Adrenal gland (tissue), 5 donors: ENCODE data around the gene MIGA2.

Experiments used
- CTCF ChIP-seq, 6 experiments: fragments of 450-650 bp in 4 of 6; fragments of 200-600 bp in 2 of 6; sonication (generic) in 1 of 6; IDR thresholded peaks; 1 replicate in 5 of 6; 2 replicates in 1 of 6; pipeline versions ENCODE4 v1.5.1 to v1.8.0; 2016 to 2021; ENCODE audit warnings: antibody characterized with exemption in 6 of 6, mild to moderate bottlenecking in 2 of 6, moderate library complexity in 1 of 6
- POLR2A ChIP-seq, 2 donors: fragments of 450-650 bp; IDR thresholded peaks; one replicate each; pipeline ENCODE4 v1.6.1; 2017; ENCODE audit warnings: antibody characterized with exemption in 2 of 2, mild to moderate bottlenecking in 2 of 2, moderate library complexity in 1 of 2
- donor health status: DM: no; HTN: no; CAD: no.

- TF ChIP-seq CTCF (IDR thresholded peaks at IDR 0.05) (no peak), POLR2A (IDR thresholded peaks at IDR 0.05) (peak; percentile 39 to 61)
Measured at GRCh38 chr9:129080601-129081387, 44.4 kb downstream of the MIGA2 start, which contains the start of gene DOLPP1.
